Measurements from ENCODE around the gene STARD7. TPM values are rescaled to one million over a fixed set of nuclear protein-coding genes. Genes with fewer than 3 reads are reported as not detected.
A peak's percentile ranks its signal among the peaks of the same experiment; 100 is the strongest.

Gene STARD7
- total and polyA plus RNA-seq, 2 experiments from 2014 or later, result 72.2 to 222 TPM

DNA sequence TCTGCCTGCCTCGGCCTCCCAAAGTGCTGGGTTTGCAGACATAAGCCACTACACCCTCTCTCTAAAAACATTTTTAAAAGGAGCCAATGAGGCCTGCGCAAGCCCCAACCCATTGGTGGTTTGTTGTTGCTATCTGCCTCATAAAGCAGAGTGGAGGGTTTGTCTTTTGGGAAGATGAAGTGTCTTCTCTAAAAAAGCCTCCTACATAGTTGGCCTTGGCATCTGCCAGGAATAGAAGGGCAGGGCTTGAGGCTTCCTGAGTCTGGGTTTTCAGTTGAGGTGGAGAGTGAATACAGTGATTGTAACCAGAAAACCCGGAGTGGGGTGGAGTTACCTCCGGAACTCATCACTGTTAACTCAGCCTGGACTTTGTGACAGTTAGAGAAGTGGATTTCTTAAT, 5.9 kb upstream of the STARD7 start:
- no peak overlapping the region for H3K27ac ChIP-seq (ENCODE audit: low read depth)
- H3K27ac Mint-ChIP-seq, result no peak overlapping the region
- no peaks in the 10 kb centered on the region for H3K9me3 Mint-ChIP-seq
- no peaks in the 10 kb centered on the region for H3K36me3 Mint-ChIP-seq (ENCODE audit: low read depth)
- H3F3A ChIP-seq (replicated peaks; ENCODE audit: low read depth), result no peaks in the 10 kb centered on the region
- H3K4me3 ChIP-seq, result no peak overlapping the region
- TF ChIP-seq EZH2phosphoT487 (IDR thresholded peaks at IDR 0.05; ENCODE audit: unreplicated experiment), result no peak
- TF ChIP-seq, protein P1, sequence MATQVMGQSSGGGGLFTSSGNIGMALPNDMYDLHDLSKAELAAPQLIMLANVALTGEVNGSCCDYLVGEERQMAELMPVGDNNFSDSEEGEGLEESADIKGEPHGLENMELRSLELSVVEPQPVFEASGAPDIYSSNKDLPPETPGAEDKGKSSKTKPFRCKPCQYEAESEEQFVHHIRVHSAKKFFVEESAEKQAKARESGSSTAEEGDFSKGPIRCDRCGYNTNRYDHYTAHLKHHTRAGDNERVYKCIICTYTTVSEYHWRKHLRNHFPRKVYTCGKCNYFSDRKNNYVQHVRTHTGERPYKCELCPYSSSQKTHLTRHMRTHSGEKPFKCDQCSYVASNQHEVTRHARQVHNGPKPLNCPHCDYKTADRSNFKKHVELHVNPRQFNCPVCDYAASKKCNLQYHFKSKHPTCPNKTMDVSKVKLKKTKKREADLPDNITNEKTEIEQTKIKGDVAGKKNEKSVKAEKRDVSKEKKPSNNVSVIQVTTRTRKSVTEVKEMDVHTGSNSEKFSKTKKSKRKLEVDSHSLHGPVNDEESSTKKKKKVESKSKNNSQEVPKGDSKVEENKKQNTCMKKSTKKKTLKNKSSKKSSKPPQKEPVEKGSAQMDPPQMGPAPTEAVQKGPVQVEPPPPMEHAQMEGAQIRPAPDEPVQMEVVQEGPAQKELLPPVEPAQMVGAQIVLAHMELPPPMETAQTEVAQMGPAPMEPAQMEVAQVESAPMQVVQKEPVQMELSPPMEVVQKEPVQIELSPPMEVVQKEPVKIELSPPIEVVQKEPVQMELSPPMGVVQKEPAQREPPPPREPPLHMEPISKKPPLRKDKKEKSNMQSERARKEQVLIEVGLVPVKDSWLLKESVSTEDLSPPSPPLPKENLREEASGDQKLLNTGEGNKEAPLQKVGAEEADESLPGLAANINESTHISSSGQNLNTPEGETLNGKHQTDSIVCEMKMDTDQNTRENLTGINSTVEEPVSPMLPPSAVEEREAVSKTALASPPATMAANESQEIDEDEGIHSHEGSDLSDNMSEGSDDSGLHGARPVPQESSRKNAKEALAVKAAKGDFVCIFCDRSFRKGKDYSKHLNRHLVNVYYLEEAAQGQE (IDR thresholded peaks at IDR 0.05; ENCODE audit: unreplicated experiment), result no peak
- TF ChIP-seq, protein P2, sequence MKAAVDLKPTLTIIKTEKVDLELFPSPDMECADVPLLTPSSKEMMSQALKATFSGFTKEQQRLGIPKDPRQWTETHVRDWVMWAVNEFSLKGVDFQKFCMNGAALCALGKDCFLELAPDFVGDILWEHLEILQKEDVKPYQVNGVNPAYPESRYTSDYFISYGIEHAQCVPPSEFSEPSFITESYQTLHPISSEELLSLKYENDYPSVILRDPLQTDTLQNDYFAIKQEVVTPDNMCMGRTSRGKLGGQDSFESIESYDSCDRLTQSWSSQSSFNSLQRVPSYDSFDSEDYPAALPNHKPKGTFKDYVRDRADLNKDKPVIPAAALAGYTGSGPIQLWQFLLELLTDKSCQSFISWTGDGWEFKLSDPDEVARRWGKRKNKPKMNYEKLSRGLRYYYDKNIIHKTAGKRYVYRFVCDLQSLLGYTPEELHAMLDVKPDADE (IDR thresholded peaks at IDR 0.05), result no peak
- TF ChIP-seq, protein P3, sequence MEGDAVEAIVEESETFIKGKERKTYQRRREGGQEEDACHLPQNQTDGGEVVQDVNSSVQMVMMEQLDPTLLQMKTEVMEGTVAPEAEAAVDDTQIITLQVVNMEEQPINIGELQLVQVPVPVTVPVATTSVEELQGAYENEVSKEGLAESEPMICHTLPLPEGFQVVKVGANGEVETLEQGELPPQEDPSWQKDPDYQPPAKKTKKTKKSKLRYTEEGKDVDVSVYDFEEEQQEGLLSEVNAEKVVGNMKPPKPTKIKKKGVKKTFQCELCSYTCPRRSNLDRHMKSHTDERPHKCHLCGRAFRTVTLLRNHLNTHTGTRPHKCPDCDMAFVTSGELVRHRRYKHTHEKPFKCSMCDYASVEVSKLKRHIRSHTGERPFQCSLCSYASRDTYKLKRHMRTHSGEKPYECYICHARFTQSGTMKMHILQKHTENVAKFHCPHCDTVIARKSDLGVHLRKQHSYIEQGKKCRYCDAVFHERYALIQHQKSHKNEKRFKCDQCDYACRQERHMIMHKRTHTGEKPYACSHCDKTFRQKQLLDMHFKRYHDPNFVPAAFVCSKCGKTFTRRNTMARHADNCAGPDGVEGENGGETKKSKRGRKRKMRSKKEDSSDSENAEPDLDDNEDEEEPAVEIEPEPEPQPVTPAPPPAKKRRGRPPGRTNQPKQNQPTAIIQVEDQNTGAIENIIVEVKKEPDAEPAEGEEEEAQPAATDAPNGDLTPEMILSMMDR (conservative IDR thresholded peaks at IDR 0.05; ENCODE audit: low read depth in 2 of 2), result no peak
- TF ChIP-seq POLR2AphosphoS5 (IDR thresholded peaks at IDR 0.05; ENCODE audit: low read depth), result no peak
- no peaks in the 10 kb centered on the region for H4K20me1 ChIP-seq (replicated peaks; ENCODE audit: insufficient read depth)
- H3K9me2 ChIP-seq (ENCODE audit: insufficient read depth), result no peaks in the 10 kb centered on the region
- peaks cover 9% of the 10 kb centered on the region for H3K27me3 Mint-ChIP-seq (ENCODE audit: insufficient read depth, low read depth, poor library complexity)
- H3K4me1 Mint-ChIP-seq, result peaks cover 15% of the 10 kb centered on the region
- H3K36me3 ChIP-seq (ENCODE audit: insufficient read depth), result no peaks in the 10 kb centered on the region
- peaks cover 4% of the 10 kb centered on the region; the same call in 1 of the 2 replicates for H3K4me1 ChIP-seq (ENCODE audit: insufficient read depth)
- peaks cover 12% of the 10 kb centered on the region for H3K79me2 ChIP-seq (replicated peaks; ENCODE audit: insufficient read depth)
- DNase-seq (ENCODE audit: low spot score) (no peak), ATAC-seq (no peak)
- no peak overlapping the region for H3K4me3 Mint-ChIP-seq
- no peak overlapping the region for H2AFZ ChIP-seq
- no peaks in the 10 kb centered on the region for H3K27me3 ChIP-seq (ENCODE audit: insufficient read depth)
- H3K4me2 ChIP-seq, result no peak overlapping the region

DNA sequence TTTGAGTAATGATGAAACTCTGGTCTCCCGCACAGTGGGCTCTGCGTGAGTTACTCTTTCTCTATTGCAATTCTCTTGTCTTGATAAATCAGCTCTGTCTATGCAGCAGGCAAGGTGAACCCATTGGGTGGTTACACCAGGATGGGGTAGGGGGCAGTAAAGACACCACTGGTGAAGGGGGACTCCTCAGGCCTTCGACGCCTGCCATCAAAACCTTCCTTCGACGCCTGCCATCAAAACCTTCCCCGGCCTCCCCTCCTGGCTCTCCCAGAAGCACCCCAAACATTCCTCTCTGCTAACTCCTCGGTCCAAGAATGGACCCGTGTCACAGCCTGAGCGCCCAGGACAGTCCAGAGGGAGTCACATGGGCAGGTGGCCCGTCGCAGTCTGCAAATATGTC, 4.8 kb upstream of the STARD7 start:
- no peak overlapping the region for H3K4me2 ChIP-seq
- H3K9me3 Mint-ChIP-seq, result no peaks in the 10 kb centered on the region
- H3K4me3 Mint-ChIP-seq, result no peak overlapping the region
- no peaks in the 10 kb centered on the region for H3K36me3 ChIP-seq (ENCODE audit: insufficient read depth)
- H3K4me1 ChIP-seq (ENCODE audit: insufficient read depth), result peaks cover 9% of the 10 kb centered on the region; the same call in 1 of the 2 replicates
- no peak overlapping the region for H3K27ac Mint-ChIP-seq
- H3K4me1 Mint-ChIP-seq, result peaks cover 20% of the 10 kb centered on the region
- H4K20me1 ChIP-seq (replicated peaks; ENCODE audit: insufficient read depth), result no peaks in the 10 kb centered on the region
- H3K27me3 Mint-ChIP-seq (ENCODE audit: insufficient read depth, low read depth, poor library complexity), result peaks cover 9% of the 10 kb centered on the region
- DNase-seq (ENCODE audit: low spot score), result peak; percentile 54
- H3K36me3 Mint-ChIP-seq (ENCODE audit: low read depth), result no peaks in the 10 kb centered on the region
- H3K27me3 ChIP-seq (ENCODE audit: insufficient read depth), result no peaks in the 10 kb centered on the region
- peaks cover 13% of the 10 kb centered on the region for H3K79me2 ChIP-seq (replicated peaks; ENCODE audit: insufficient read depth)
- no peaks in the 10 kb centered on the region for H3F3A ChIP-seq (replicated peaks; ENCODE audit: low read depth)
- H3K27ac ChIP-seq (ENCODE audit: low read depth), result no peak overlapping the region
- H2AFZ ChIP-seq, result no peak overlapping the region
- no peaks in the 10 kb centered on the region for H3K9me2 ChIP-seq (ENCODE audit: insufficient read depth)
- peak; percentile 2; the same call in 1 of the 3 replicates for ATAC-seq
- H3K4me3 ChIP-seq, result no peak overlapping the region
- TF ChIP-seq, protein P2 (IDR thresholded peaks at IDR 0.05), result no peak
- TF ChIP-seq STAT1 (IDR thresholded peaks at IDR 0.05; ENCODE audit: unreplicated experiment) (no peak), EZH2phosphoT487 (IDR thresholded peaks at IDR 0.05; ENCODE audit: unreplicated experiment) (no peak), EZH2 (IDR thresholded peaks at IDR 0.05; ENCODE audit: low read depth, unreplicated experiment) (no peak)
- TF ChIP-seq, protein P3 (conservative IDR thresholded peaks at IDR 0.05; ENCODE audit: low read depth in 2 of 2), result peak; percentile 36 to 46; a peak in 2 of 4 replicates
